Kidney epithelial cell (primary cell): ENCODE results near the gene GPN3. TPM values are rescaled to one million over a fixed set of nuclear protein-coding genes. Genes with fewer than 3 reads are reported as not detected.
A peak's percentile ranks its signal among the peaks of the same experiment; 100 is the strongest.

Source experiments
- DNase-seq: peaks from one replicate; pipeline ENCODE4 v3.0.0-alpha.2; 2010; ENCODE audit warnings: low read depth
- H3K27me3 ChIP-seq: 2 replicates; pipeline ENCODE4 v1.6.0; 2011; ENCODE audit warnings: low read length; ENCODE audit not compliant: control insufficient read depth, insufficient read depth
- H3K36me3 ChIP-seq: 2 replicates; pipeline ENCODE4 v1.5.1; 2011; ENCODE audit warnings: low read length; ENCODE audit not compliant: control insufficient read depth, insufficient read depth
- H3K4me3 ChIP-seq: 2 replicates; pipeline ENCODE4 v1.5.1; 2011; ENCODE audit warnings: low read depth, mild to moderate bottlenecking, control low read depth, low read length
- total RNA-seq: library from RNA; depleted of rRNA; stranded (reverse); fragments of >200 nt; gene quantifications from 2 replicates; pipeline ENCODE4 v1.2.3, GENCODE V29; 2015
- TF ChIP-seq, protein P1 (sequence below): IDR thresholded peaks from 2 replicates; pipeline ENCODE4 v1.5.1; 2011; ENCODE audit warnings: mild to moderate bottlenecking, moderate library complexity, low read length, control low read depth, inconsistent platforms; ENCODE audit not compliant: insufficient read depth, poor library complexity, severe bottlenecking

The GPN3 gene
- total RNA-seq, 1 donor from 2014 or later = 25.9 TPM

DNA sequence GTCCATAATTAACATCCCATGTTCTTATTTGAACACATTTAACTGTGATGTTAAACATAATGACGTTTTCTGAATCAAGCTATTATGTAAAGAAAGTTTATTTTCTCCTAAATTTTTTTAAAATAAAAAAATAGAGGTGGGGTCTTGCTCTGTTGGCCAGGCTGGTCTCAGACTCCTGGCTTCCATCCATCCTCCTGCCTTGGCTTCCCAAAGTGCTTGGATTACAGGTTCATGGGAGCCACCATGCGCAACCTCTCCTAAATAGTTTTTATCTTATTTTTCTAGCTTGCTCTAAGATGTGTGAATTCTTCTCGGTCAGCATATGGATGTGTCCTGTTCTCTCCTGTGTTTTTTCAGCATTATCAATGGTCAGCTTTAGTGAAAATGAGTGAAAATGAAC is 37.3 kb upstream of the GPN3 start:
- Histone ChIP-seq H3K4me3 (no peak overlapping the region), H3K27me3 (no peaks in the 10 kb centered on the region), H3K36me3 (no peaks in the 10 kb centered on the region)
- no peak for DNase-seq
- TF ChIP-seq, protein P1, sequence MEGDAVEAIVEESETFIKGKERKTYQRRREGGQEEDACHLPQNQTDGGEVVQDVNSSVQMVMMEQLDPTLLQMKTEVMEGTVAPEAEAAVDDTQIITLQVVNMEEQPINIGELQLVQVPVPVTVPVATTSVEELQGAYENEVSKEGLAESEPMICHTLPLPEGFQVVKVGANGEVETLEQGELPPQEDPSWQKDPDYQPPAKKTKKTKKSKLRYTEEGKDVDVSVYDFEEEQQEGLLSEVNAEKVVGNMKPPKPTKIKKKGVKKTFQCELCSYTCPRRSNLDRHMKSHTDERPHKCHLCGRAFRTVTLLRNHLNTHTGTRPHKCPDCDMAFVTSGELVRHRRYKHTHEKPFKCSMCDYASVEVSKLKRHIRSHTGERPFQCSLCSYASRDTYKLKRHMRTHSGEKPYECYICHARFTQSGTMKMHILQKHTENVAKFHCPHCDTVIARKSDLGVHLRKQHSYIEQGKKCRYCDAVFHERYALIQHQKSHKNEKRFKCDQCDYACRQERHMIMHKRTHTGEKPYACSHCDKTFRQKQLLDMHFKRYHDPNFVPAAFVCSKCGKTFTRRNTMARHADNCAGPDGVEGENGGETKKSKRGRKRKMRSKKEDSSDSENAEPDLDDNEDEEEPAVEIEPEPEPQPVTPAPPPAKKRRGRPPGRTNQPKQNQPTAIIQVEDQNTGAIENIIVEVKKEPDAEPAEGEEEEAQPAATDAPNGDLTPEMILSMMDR = no peak

DNA sequence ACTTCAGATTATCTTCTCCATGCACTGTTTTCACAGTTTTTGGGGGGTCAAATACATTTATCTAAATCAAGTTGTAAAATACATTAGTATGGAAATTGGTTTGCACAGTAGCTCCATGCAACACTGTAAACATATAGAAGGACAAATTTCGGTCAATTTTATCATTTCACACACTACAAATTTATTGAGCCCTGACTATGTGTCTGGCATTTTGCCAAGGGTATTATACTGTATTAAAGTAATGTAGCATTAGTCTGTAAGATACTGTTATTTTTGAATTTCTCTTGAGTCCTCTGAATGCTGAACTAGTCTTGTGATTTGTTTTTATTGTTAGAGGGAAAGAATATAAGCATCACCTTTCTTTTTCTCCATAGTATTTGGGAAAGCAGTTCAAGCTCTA is 35.4 kb upstream of the GPN3 start:
- TF ChIP-seq, protein P1 = no peak
- Histone ChIP-seq H3K27me3 (no peaks in the 10 kb centered on the region), H3K36me3 (no peaks in the 10 kb centered on the region), H3K4me3 (no peak overlapping the region)
- no peak for DNase-seq

DNA sequence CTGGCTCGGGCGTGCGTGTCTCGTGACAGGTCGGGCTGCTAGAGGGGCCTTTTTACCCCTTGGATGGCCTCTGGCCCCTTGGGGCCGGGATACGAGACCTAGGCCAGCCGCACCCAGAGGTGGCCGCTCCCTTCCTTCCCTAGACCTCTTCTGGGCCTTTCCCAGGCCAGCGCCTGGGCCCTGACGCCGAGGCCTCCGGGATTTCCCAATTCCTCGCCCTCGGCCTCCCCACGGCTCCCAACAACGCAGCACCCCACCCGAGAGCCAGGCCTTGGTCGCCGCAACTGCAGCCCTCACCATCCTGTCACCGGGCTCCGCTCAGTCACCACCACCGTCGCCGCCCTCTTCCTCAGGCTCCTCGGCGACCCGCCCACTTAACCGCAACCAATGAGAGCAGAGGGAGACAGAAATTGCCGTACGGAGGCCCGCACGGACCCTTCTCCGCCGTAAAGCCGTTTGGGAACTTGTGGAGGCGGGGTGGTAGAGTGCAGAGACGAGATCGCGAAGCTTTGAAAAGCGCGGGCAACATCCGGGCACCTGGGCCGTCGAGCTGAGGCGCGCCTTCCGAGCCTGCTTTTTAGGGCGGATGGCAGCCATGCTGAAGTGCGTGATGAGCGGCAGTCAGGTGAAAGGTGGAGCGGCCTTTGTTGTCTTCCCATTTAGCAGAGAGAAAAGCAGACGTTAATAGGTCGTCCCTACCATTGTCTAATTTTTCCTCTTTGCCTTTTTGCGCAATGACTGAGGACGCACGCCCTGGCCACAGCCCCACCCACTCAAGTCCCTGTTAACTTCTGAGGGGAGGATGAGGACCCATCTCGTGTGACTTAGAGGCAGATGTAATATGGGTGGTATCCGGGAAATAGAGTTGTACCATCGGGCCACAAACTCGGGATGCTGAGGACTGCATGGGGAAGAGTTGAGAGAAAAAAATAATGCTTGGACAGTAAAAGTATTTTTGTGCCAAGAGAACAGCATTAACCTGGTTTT is 34.0 kb upstream of the GPN3 start, which contains the start of the genes RAD9B and VPS29:
TSS of gene RAD9B (plus strand) at position 580 of the 987 bp plus-strand sequence. CDS start at position 587, 7 bp downstream.
TSS of gene VPS29 (minus strand) at position 360 of the 987 bp plus-strand sequence. CDS start at position 300, 60 bp downstream.
- Histone ChIP-seq H3K27me3 (no peaks in the 10 kb centered on the region), H3K36me3 (no peaks in the 10 kb centered on the region), H3K4me3 (peak within 1 kb of the TSS; percentile 84)
- TF ChIP-seq, protein P1 = no peak
- DNase-seq = peak; percentile 96

DNA sequence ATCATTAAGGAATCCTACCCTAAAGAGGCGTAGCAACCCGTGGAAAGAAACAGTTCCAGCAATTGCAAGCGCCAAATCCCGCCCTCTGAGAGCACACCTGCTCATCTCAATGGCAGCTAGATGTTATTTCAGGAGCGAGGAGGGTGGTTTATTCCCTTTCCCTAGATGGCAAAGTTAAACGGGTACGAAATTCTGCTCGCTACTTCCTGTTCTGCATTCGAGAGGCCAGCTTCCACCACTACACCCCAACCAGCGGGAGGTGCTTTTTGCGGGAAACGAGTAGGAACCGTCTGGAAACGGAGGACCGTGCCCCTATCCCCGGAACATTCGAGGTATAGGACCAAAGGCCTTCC is 33.3 kb upstream of the GPN3 start:
- peak overlapping the region; percentile 84 for H3K4me3 ChIP-seq
- TF ChIP-seq, protein P1 = no peak
- H3K27me3 ChIP-seq = no peaks in the 10 kb centered on the region
- no peaks in the 10 kb centered on the region for H3K36me3 ChIP-seq
- DNase-seq = peak; percentile 31

DNA sequence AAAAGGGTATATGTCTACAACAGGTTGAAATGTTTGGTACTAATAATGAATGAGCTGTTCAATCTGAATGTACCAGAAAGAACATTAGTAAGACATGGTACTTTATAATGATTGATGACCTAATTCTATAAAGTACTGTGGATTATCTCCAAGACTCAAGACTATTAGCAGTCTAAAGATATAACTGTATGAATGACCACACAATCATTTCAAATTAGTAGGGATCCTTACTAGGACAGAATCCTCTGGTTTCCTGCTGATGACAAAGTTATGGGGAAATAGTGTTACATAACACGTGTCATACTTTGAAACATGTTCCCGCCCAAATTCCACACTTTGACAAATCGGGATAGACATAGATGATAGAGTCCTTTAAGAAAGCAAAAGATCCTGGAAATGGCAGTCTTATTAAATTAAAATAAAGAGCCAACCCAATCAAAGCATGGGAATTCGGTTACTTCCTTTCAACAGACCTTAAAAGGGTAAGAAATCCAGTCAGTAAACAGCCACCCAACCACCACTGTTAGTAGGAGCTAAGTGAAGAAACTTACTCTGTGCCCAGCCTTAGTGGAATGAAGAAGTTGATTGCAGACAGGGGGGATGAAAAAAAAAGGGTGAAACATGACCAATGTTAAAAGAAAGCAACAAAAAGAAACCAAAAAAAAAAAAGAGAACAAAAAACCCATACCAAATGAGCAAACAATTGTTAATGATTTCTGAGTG is 31.1 kb upstream of the GPN3 start:
- no peak for DNase-seq
- TF ChIP-seq, protein P1 = no peak

More for the DNA sequence above, 31.1 kb upstream of the GPN3 start:
- no peaks in the 10 kb centered on the region for H3K36me3 ChIP-seq
- no peaks in the 10 kb centered on the region for H3K27me3 ChIP-seq
- no peak overlapping the region for H3K4me3 ChIP-seq
